K562 (cell line): ENCODE data around the gene PRKD1. TPM values are rescaled to one million over a fixed set of nuclear protein-coding genes. Genes with fewer than 3 reads are reported as not detected.

Source experiments
- ATAC-seq: fragments of 200-7000 bp; cut with Tn5 transposase; 3 replicates; pipeline ENCODE4 v1.9.1; 2020; ENCODE audit warnings: moderate library complexity
- BruUV-seq: library from RNA; stranded (reverse); fragments of 400-500 nt; replicated peaks from 2 replicates; lab custom pipeline; 2021; lab: Mats Ljungman, UMichigan
- CTCF ChIA-PET: fragments of 300-600 bp; formaldehyde crosslinking; extraction: SDS; loops from one replicate; lab custom pipeline; 2021; ENCODE audit warnings: low intra/inter-chr PET ratio; lab: Yijun Ruan, JAX
- POLR2A ChIA-PET: fragments of 300-600, 350-650 bp; sonication (Branson Sonifier 250); formaldehyde crosslinking; extraction: SDS; loops from one replicate; lab custom pipeline; 2021; ENCODE audit warnings: antibody characterized with exemption, inconsistent platforms; lab: Yijun Ruan, JAX
- DNase-seq, 4 experiments: peaks; one replicate each; pipeline versions ENCODE4 v3.0.0 to v3.0.0-alpha.2; 2011 to 2018; ENCODE audit warnings: low spot score in 3 of 4, mixed read lengths in 3 of 4; ENCODE audit errors: extremely low read depth in 1 of 4
- FAIRE-seq: peaks from 2 replicates; lab custom pipeline; 2011; peaks lifted over from hg19 to GRCh38; lab: Jason Lieb, UNC
- H2AFZ ChIP-seq: 2 replicates; pipeline ENCODE4 v1.6.0; 2011; ENCODE audit warnings: low read depth, low read length, control low read depth, inconsistent platforms
- H3K27ac ChIP-seq: fragments of 200-600 bp; 3 replicates; pipeline ENCODE4 v1.8.0; 2011; ENCODE audit warnings: low read depth, mild to moderate bottlenecking, control low read depth, inconsistent platforms, low read length, moderate library complexity, mixed read lengths; ENCODE audit errors: extremely low read depth
- H3K27me3 ChIP-seq, 2 experiments: fragments of 300-600 bp in 1 of 2; 2 replicates in 1 of 2; 3 replicates in 1 of 2; pipeline versions ENCODE4 v1.6.0 to v1.8.0; 2011; ENCODE audit warnings: inconsistent platforms in 2 of 2, low read length in 2 of 2, mild to moderate bottlenecking in 1 of 2, mixed read lengths in 1 of 2, moderate library complexity in 1 of 2; ENCODE audit not compliant: control insufficient read depth in 2 of 2, insufficient read depth in 2 of 2
- H3K36me3 ChIP-seq: fragments of 300-600 bp; 3 replicates; pipeline ENCODE4 v1.8.0; 2011; ENCODE audit warnings: mild to moderate bottlenecking, low read length, inconsistent platforms; ENCODE audit not compliant: control insufficient read depth, insufficient read depth
- H3K4me1 ChIP-seq, 2 experiments: fragments of 200-600 bp in 1 of 2; replicated peaks in 1 of 2; 2 replicates in 1 of 2; 3 replicates in 1 of 2; pipeline versions ENCODE4 v1.5.1 to v1.8.0; 2011; ENCODE audit warnings: inconsistent platforms in 2 of 2, low read length in 2 of 2, mild to moderate bottlenecking in 1 of 2, mixed read lengths in 1 of 2, moderate library complexity in 1 of 2; ENCODE audit not compliant: control insufficient read depth in 2 of 2, insufficient read depth in 2 of 2
- H3K4me2 ChIP-seq: 2 replicates; pipeline ENCODE4 v1.6.1; 2011; ENCODE audit warnings: low read length, control low read depth, inconsistent platforms, mixed read lengths; ENCODE audit not compliant: insufficient read depth
- H3K4me3 ChIP-seq: fragments of 200-600 bp; sonication (generic), shearing (Covaris generic); 2 replicates; pipeline ENCODE4 v1.5.1; 2016; ENCODE audit warnings: control low read depth, inconsistent platforms
- H3K79me2 ChIP-seq: fragments of 200-600 bp; 3 replicates; pipeline ENCODE4 v1.8.0; 2011; ENCODE audit warnings: low read length, inconsistent platforms; ENCODE audit not compliant: control insufficient read depth, insufficient read depth
- H3K9ac ChIP-seq, 2 experiments: 2 replicates each; pipeline versions ENCODE4 v1.6.0 to v1.6.1; 2011; ENCODE audit warnings: low read depth in 2 of 2, low read length in 2 of 2, control low read depth in 1 of 2, inconsistent platforms in 1 of 2, mild to moderate bottlenecking in 1 of 2, mixed read lengths in 1 of 2; ENCODE audit not compliant: insufficient read depth in 1 of 2
- H3K9me1 ChIP-seq: one replicate; pipeline ENCODE4 v1.6.0; 2011; ENCODE audit warnings: inconsistent platforms, mild to moderate bottlenecking, low read length, moderate library complexity; ENCODE audit not compliant: control insufficient read depth, insufficient read depth
- H3K9me3 ChIP-seq: replicated peaks from 2 replicates; pipeline ENCODE4 v1.5.1; 2011; ENCODE audit warnings: low read depth, low read length, inconsistent platforms; ENCODE audit not compliant: control insufficient read depth, insufficient read depth
- H4K20me1 ChIP-seq: replicated peaks from 2 replicates; pipeline ENCODE4 v1.6.1; 2011; ENCODE audit warnings: low read length, inconsistent platforms, mixed read lengths; ENCODE audit not compliant: control insufficient read depth, insufficient read depth
- BACH1 ChIP-seq: fragments of 200-800 bp; sonication (Bioruptor generic); IDR thresholded peaks from 2 replicates; pipeline ENCODE4 v1.6.1; 2016; ENCODE audit warnings: missing genetic modification characterization, missing compliant biosample characterization
- BRD4 ChIP-seq: fragments of 200-600 bp; sonication (generic); IDR thresholded peaks from 2 replicates; pipeline ENCODE4 v1.6.1; 2017; ENCODE audit warnings: inconsistent platforms
- GATA2 ChIP-seq: sonication (generic); formaldehyde crosslinking; IDR thresholded peaks from 2 replicates; pipeline ENCODE4 v1.4.0; 2020; ENCODE audit warnings: mild to moderate bottlenecking, missing genetic modification reagents
- JUND ChIP-seq, 2 experiments: IDR thresholded peaks; 2 replicates in 1 of 2; 3 replicates in 1 of 2; pipeline ENCODE4 v1.6.1; 2011; ENCODE audit warnings: borderline replicate concordance in 2 of 2, low read depth in 2 of 2, low read length in 2 of 2, improper control_type of control experiment in 1 of 2, missing biosample characterization in 1 of 2, missing genetic modification characterization in 1 of 2, missing genetic modification reagents in 1 of 2
- MXD1 ChIP-seq: fragments of 250-450 bp; sonication (Bioruptor Pico); IDR thresholded peaks from 2 replicates; pipeline ENCODE4 v1.8.0; 2021; ENCODE audit warnings: borderline replicate concordance, mild to moderate bottlenecking, moderate library complexity; ENCODE audit not compliant: poor library complexity, severe bottlenecking
- NCOA2 ChIP-seq, 2 experiments: fragments of 450-650 bp; IDR thresholded peaks; 2 replicates each; pipeline ENCODE4 v1.6.1; 2018; ENCODE audit warnings: mild to moderate bottlenecking in 2 of 2, moderate library complexity in 1 of 2; ENCODE audit not compliant: partially characterized antibody in 2 of 2
- USF1 ChIP-seq: sonication (generic); formaldehyde crosslinking; IDR thresholded peaks from 2 replicates; pipeline ENCODE4 v1.9.0; 2022; ENCODE audit warnings: mild to moderate bottlenecking, missing genetic modification reagents
- ZNF133 ChIP-seq: fragments of 250-450 bp; sonication (Bioruptor Pico); IDR thresholded peaks from 2 replicates; pipeline ENCODE4 v1.4.0; 2020; ENCODE audit warnings: mild to moderate bottlenecking
- ZNF589 ChIP-seq: fragments of 200-800 bp; sonication (Bioruptor generic); IDR thresholded peaks from 2 replicates; pipeline ENCODE4 v1.6.1; 2016; ENCODE audit warnings: low read depth, missing genetic modification characterization, missing compliant biosample characterization
- WGBS: fragments of 100-300 bp; shearing (Covaris generic); methylation state at CpG from one replicate; pipeline ENCODE4 v1.1.6; 2016; ENCODE audit warnings: low coverage, mixed read lengths; ENCODE audit not compliant: insufficient coverage; ENCODE audit errors: missing lambda C conversion rate; 5-methylcytosine and 5-hydroxymethylcytosine counted together
- in situ Hi-C: fragments of 300-500 bp; cut with MboI; formaldehyde crosslinking; loops from 4 replicates; pipeline ENCODE4 v1.15.0; 2018; ENCODE audit warnings: inconsistent platforms, mixed read lengths
- intact Hi-C: fragments of 100-400 bp; cut with micrococcal nuclease; formaldehyde crosslinking; loops from 2 replicates; pipeline ENCODE4 v1.14.2; 2022
- polyA plus RNA-seq, 8 experiments: library from polyadenylated mRNA; depleted of rRNA in 4 of 8; stranded (reverse) in 5 of 8; unstranded in 3 of 8; fragments of >200 nt; fragmentation: Nextera tagmentation in 2 of 8; fragmentation: Illumina TruSeq in 1 of 8; extraction: Ambion mirVana in 2 of 8; extraction: Trizol in 1 of 8; gene quantifications; 2 replicates each; pipeline versions ENCODE4 v1.2.1 to v1.2.3, GENCODE V29; 2011 to 2014; ENCODE audit warnings: inconsistent platforms in 1 of 8, missing spikeins in 1 of 8
- total RNA-seq, 7 experiments: library from RNA; depleted of rRNA in 6 of 7; stranded (reverse); fragments of >200 nt in 6 of 7; fragmentation: Illumina TruSeq in 2 of 7; extraction: Trizol in 2 of 7; gene quantifications; 2 replicates each; pipeline versions ENCODE4 v1.2.1 to v1.2.3, GENCODE V29; 2011 to 2021; ENCODE audit warnings: low replicate concordance in 1 of 7

The PRKD1 gene
- total and polyA plus RNA-seq, 9 of the 15 experiments (the other 6 are each of a cell fraction or from before 2014, with no cell fraction given): 0.04 to 0.25 (median 0.13) TPM; not detected in 1

- no peak for FAIRE-seq
- in situ Hi-C loops: no loop called here
- TF ChIP-seq JUND (IDR thresholded peaks at IDR 0.05; ENCODE audit: borderline replicate concordance, low read depth, low read length) (peak; percentile 98), JUND (tag; IDR thresholded peaks at IDR 0.05; ENCODE audit: borderline replicate concordance, low read depth, low read length) (peak; percentile 98), ZNF589 (CRISPR knock-in tag) (peak; percentile 52; the same call in 1 of the 2 replicates), NCOA2 (IDR thresholded peaks at IDR 0.05; ENCODE audit: partially characterized antibody in 2 of 2) (no peak), BACH1 (tag) (no peak; the same call in 1 of the 2 replicates), GATA2 (CRISPR knock-in tag) (no peak), USF1 (CRISPR knock-in tag) (no peak), ZNF133 (CRISPR knock-in tag) (no peak), BRD4 (peak; percentile 76; the same call in 1 of the 2 replicates), MXD1 (no peak)
Observed at GRCh38 chr14:29805415-29806123, 122.1 kb downstream of the PRKD1 start.

More at GRCh38 chr14:29805415-29806123, 122.1 kb downstream of the PRKD1 start:
- intact Hi-C loops: no loop called here
- 33% methylated on average over 4 of the region's 4 CpGs for WGBS
- ChIA-PET POLR2A (no interaction called here), CTCF (no interaction called here)
- Histone ChIP-seq H2AFZ (0 out of 2 replicates have a peak overlapping the region, but pooled peaks have one; percentile 40), H3K27me3 (no peaks in the 10 kb centered on the region), H3K4me1 (peaks cover 0 to 8% of the 10 kb centered on the region in 2 experiments; a peak in 2 of 5 replicates), H3K9ac (peak overlapping the region in 1 of 2 experiments; percentile 25; a peak in 1 of 4 replicates), H3K9me1 (no peaks in the 10 kb centered on the region), H3K4me3 (no peak overlapping the region), H3K27ac (peak overlapping the region; percentile 71; the same call in 2 of the 3 replicates), H3K9me3 (no peaks in the 10 kb centered on the region), H3K79me2 (no peaks in the 10 kb centered on the region), H3K36me3 (no peaks in the 10 kb centered on the region), H4K20me1 (no peaks in the 10 kb centered on the region), H3K4me2 (peak overlapping the region; percentile 57)
- DNase-seq: peak in 3 of 4 experiments; percentile 4 to 38 (median 7)
- peak; percentile 84 for ATAC-seq
- BruUV-seq: no TSS peak
